ENCODE data around the gene TMEM129.

GRCh38 chr4:1750381-1751154 is 29.4 kb upstream of the TMEM129 start:
- TF ChIP-seq CTCF (IDR thresholded peaks at IDR 0.05; ENCODE audit: low read depth, low read length) (no peak), MYC (IDR thresholded peaks at IDR 0.05; ENCODE audit: low read depth, low read length) (no peak)

Measured in NB4 (cell line).